Mucosa of descending colon (tissue), 3 donors: ENCODE measurements around the gene ADGRB2. TPM values are rescaled to one million over a fixed set of nuclear protein-coding genes. Genes with fewer than 3 reads are reported as not detected.

Experiments used
- ATAC-seq: fragments of 200-7000 bp; cut with Tn5 transposase; one replicate; pipeline ENCODE4 v1.9.1; 2020; ENCODE audit warnings: mild to moderate bottlenecking, moderate library complexity
- DNase-seq, 3 donors: peaks; one replicate each; pipeline ENCODE4 v3.0.0-alpha.2; 2020
- H3K36me3 ChIP-seq: fragments of 200-600 bp; one replicate; pipeline ENCODE4 v1.8.0; 2021; ENCODE audit warnings: low read depth, mild to moderate bottlenecking
- H3K4me1 ChIP-seq: fragments of 200-600 bp; one replicate; pipeline ENCODE4 v1.8.0; 2021; ENCODE audit warnings: low read depth, mild to moderate bottlenecking
- H3K4me3 ChIP-seq: fragments of 200-600 bp; one replicate; pipeline ENCODE4 v1.8.0; 2021; ENCODE audit warnings: mild to moderate bottlenecking
- H3K9me3 ChIP-seq: fragments of 200-600 bp; one replicate; pipeline ENCODE4 v1.8.0; 2021; ENCODE audit warnings: mild to moderate bottlenecking
- CTCF ChIP-seq: fragments of 200-600 bp; IDR thresholded peaks from one replicate; pipeline ENCODE4 v1.8.0; 2022; ENCODE audit warnings: antibody characterized with exemption, mild to moderate bottlenecking
- intact Hi-C, 2 donors: fragments of 100-400 bp; cut with DNase I in 1 of 2; cut with micrococcal nuclease in 1 of 2; formaldehyde crosslinking; loops; one replicate each; pipeline versions ENCODE4 v1.11.0 to v1.11.1; 2022; cut with DNase I, micrococcal nuclease
- total RNA-seq, 3 donors: library from RNA; stranded (reverse); fragmentation: NEBNext Ultra II Directional in 2 of 3; extraction: Animal tissue kit (Norgen Biotek cat#: 25700) in 2 of 3; gene quantifications; one replicate each; pipeline versions ENCODE4 v1.2.1 to v1.2.4, GENCODE V29; 2021 to 2023
- donor health status: DM: no; HTN: no; CAD: no; lungs with moderate emphysema.
- donor health status: DM: no; HTN: no; CAD: no.
- donor health status: DM: no; HTN: yes; CAD: no.

Gene ADGRB2
- total RNA-seq, 3 donors from 2014 or later, result 0.55 to 3.8 (median 0.65) TPM

- Histone ChIP-seq H3K36me3 (no peaks in the 10 kb centered on the region), H3K4me3 (no peak overlapping the region), H3K9me3 (no peaks in the 10 kb centered on the region), H3K4me1 (peaks cover 14% of the 10 kb centered on the region)
- intact Hi-C loops, result no loop called here
- no peak for TF ChIP-seq CTCF
- no peak for ATAC-seq
- peak in 1 of 3 donors; percentile 36 for DNase-seq
These were observed 914 bp upstream of the ADGRB2 start for GRCh38 chr1:31765041-31765467.

GRCh38 chr1:31763671-31764311 is 349 bp downstream of the ADGRB2 start:
- no peaks in the 10 kb centered on the region for H3K36me3 ChIP-seq
- TF ChIP-seq CTCF, result no peak
- intact Hi-C loops, result no loop called here
- no peak for DNase-seq
- peaks cover 14% of the 10 kb centered on the region for H3K4me1 ChIP-seq
- no peak overlapping the region for H3K4me3 ChIP-seq
- ATAC-seq, result no peak
- H3K9me3 ChIP-seq, result no peaks in the 10 kb centered on the region

- peak; percentile 62 to 74 (median 71) for DNase-seq
- peak; percentile 58 for ATAC-seq
- Histone ChIP-seq H3K4me3 (no peak overlapping the region), H3K4me1 (peaks cover 14% of the 10 kb centered on the region), H3K36me3 (no peaks in the 10 kb centered on the region), H3K9me3 (no peaks in the 10 kb centered on the region)
- peak; percentile 29 for TF ChIP-seq CTCF
- intact Hi-C loops, result no loop called here
These were observed 1.1 kb downstream of the ADGRB2 start for GRCh38 chr1:31762726-31763670.

GRCh38 chr1:31762323-31762722 is 1.8 kb downstream of the ADGRB2 start:
- no peak for DNase-seq
- H3K36me3 ChIP-seq, result no peaks in the 10 kb centered on the region
- no peak for ATAC-seq
- intact Hi-C loops, result no loop called here
- H3K4me3 ChIP-seq, result no peak overlapping the region
- H3K9me3 ChIP-seq, result no peaks in the 10 kb centered on the region
- no peak for TF ChIP-seq CTCF
- H3K4me1 ChIP-seq, result peaks cover 14% of the 10 kb centered on the region

- intact Hi-C loops, result no loop called here
- ATAC-seq, result no peak
- no peaks in the 10 kb centered on the region for H3K9me3 ChIP-seq
These were observed 2.3 kb downstream of the ADGRB2 start for GRCh38 chr1:31761883-31762282.

More at GRCh38 chr1:31761883-31762282, 2.3 kb downstream of the ADGRB2 start:
- no peak for DNase-seq
- TF ChIP-seq CTCF, result no peak
- no peak overlapping the region for H3K4me3 ChIP-seq
- peaks cover 14% of the 10 kb centered on the region for H3K4me1 ChIP-seq
- no peaks in the 10 kb centered on the region for H3K36me3 ChIP-seq
